Umbilical cord (tissue), 2 donors: ENCODE data around the gene SNCG. TPM values are rescaled to one million over a fixed set of nuclear protein-coding genes. Genes with fewer than 3 reads are reported as not detected.
"Not testable (repeated sequence)": the region's sequence is repeated elsewhere in the genome, so short reads cannot be mapped to it uniquely, and the experiment has no call there.

Experiments used
- DNase-seq: peaks from one replicate; pipeline ENCODE4 v3.0.0-alpha.2; 2015; ENCODE audit warnings: low spot score
- total RNA-seq: library from RNA; depleted of rRNA; stranded (reverse); fragments of >200 nt; gene quantifications from one replicate; pipeline ENCODE4 v1.2.3, GENCODE V29; 2014; ENCODE audit warnings: low replicate concordance; ENCODE audit not compliant: insufficient read depth

SNCG gene
- total RNA-seq, 1 donor from 2014 or later = 5.3 TPM

DNA sequence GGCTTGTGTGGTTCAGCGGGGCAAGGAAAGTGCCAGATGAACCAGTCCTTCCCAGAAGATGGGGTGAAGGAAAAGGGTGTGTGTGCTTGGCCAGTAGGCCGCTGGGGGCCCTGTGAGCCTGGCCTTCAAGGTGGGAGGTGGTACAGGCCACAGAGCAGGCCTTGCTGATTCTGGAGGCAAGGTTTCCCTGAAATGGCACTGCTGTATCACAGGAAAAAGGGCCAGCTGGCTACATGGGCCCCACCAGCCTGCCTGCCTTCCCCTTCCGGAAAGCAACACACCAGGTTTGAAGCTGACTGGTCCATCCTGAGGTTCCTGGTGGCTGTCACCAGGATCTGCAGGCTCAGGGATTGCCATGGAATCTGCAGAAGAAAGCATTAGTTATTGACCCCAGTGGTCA lies 13.5 kb upstream of the SNCG start:
- DNase-seq = no peak

GRCh38 chr10:86945361-86946212 lies 12.8 kb upstream of the SNCG start:
- no peak for DNase-seq

GRCh38 chr10:86946213-86947155 lies 11.9 kb upstream of the SNCG start:
- no peak for DNase-seq

- DNase-seq = not testable (repeated sequence)
These were observed 10.6 kb upstream of the SNCG start for GRCh38 chr10:86947806-86948205.

DNA sequence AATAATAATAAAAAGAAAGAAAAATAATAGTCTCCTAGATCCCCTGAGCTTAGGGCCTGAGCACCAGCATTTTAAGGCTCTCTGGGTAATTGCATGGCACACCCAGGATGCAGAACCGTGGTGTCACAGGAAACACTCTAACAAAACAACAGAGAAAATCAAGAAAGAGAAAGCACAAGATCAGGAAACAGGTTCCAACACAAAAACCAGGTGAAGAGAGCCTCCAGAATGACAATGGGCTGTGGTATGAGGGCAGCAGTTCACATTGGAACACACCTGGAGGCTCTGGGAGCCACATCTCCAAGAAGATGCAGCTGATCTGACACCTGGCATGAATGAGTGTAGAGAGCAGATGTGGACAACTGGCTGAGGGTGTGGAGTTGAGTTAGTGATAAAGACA lies 8.1 kb upstream of the SNCG start:
- no peak for DNase-seq

DNA sequence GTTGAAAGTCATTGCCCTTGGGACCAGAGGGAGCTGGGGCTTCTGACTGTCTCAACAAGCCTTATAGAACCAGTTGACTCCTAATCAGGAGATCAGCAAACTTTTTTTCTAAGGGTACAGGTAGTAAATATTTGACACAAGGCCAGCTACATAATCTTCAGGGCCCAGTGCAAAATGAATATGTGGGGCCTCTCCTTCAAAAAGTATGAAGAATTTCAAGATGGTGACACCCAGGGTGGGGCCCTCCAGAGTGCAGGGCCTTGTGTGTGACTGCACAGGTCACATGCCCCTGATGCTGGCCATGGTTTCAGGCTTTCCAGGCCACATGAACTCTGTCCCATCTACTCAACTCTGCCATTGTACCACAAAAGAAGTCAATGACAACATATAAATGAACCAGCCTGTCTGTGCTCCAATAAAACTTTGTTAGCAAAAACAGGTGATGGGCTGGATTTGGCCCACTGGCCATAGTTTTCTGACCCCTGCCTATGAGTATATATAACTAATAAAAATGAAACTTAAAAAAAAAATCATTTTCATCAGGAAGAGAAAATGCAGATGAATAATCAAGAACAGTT lies 7.1 kb upstream of the SNCG start:
- DNase-seq = no peak

DNA sequence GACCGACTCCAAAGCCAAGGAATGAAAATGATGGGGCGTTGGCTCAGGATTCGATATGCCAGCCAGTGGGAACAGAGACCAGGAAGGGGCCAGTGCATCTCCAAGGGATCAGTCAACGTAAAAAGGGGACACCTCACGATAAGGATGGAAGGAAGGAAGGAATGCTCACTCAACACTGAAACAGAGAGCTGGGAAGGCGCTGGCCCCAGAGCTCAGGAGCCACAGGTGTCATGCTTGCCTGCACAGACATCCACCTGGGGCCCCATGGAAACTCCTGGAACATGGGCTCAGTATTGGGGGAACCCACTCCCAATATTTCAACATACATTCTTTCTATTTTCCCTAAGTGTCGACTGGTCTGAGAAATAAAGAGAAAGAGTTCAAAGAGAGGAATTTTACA lies 6.3 kb upstream of the SNCG start:
- no peak for DNase-seq

DNA sequence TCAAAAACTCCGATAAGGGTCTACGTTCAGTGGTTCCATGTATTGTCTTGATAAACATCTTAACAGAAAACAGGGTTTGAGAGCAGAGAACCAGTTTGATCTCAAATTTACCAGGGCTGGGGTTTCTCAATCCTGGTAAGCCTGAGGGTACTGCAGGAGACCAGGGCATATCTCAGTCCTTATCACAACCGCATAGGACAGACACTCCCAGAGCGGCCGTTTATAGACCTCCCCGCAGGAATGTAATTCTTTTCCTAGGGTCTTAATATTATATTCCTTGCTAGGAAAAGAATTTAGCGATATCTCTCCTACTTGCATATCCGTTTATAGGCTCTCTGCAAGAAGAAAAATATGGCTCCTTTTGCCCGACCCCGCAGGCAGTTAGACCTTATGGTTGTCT lies 5.7 kb upstream of the SNCG start:
- not testable (repeated sequence) for DNase-seq

- DNase-seq = peak; percentile 98
These were observed 4.4 kb upstream of the SNCG start for GRCh38 chr10:86953747-86954680.

DNA sequence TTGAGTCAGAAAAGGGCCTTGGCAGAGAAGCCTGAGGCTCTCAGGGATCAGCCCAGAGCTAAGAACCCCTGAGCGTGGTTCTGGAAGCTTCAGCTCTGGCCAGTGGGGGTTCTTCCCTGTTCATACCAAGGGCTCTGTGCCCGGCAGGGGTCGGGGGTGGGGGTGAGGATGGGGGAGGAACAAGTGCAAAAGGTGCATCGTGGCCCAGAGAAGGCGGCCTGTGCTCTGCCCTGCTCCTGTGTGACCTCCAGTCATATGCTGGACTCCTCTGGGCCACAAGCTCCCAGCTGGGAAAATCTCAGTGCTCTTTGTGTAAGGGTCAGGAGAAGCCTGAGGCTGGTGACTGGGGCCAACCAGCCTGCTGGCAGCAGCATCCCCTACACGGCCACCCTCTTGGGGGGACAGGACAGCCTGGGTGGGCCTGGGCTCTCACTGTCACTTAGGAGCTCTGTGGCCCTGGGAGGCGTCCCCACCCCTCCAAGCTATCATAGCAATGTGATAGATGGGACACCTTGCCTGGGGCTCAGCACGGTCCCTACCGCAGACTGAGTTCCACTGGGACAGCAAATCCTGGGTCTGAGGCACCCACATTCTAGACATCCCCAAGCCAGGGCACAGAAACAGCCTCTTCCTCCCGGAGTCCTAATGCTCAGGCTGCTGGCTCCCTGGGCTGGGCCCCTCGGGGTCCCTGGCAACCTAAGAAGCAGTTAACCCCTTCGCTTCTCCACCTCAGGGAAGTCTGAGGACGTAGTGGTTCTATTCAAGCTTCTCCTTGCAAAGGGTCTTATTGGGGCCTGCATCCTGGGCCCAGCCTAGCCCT lies 3.5 kb upstream of the SNCG start:
- no peak for DNase-seq

DNA sequence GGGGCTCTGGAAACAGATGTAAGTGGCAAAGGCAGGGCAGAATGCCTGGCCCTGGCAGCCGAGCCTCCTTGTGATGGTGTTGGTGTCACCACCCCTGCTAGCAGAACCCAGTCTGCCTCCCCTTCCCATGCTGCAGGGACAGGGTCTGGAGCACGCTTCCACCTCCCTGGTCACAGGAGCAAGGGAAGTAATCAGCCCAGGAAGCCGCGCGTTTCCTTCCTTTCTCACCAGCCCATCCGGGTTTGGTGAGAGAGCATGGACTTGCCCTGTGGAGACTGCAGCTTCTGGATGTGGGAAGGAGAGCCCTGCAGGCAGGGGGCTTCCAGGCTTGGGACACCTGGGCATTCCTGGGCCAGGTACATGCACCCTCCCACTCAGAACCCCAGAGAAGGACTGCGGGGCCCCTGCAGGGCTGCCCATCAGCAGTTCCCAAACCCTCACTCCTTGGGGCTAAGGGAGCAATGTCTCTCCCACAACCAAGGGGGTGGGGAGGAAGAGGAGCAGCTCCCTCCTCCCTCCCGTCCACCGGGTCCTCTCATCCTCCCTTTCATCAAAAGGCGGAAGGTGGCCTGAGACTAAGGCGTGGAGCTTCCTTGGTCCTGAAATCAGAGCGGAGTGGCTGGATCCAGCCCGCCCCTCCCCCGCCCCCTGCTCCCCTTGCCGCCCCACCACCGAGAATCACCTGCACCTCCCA lies 2.8 kb upstream of the SNCG start:
- DNase-seq = peak; percentile 59

- no peak for DNase-seq
These were observed 2.1 kb upstream of the SNCG start for GRCh38 chr10:86956195-86956847.

DNA sequence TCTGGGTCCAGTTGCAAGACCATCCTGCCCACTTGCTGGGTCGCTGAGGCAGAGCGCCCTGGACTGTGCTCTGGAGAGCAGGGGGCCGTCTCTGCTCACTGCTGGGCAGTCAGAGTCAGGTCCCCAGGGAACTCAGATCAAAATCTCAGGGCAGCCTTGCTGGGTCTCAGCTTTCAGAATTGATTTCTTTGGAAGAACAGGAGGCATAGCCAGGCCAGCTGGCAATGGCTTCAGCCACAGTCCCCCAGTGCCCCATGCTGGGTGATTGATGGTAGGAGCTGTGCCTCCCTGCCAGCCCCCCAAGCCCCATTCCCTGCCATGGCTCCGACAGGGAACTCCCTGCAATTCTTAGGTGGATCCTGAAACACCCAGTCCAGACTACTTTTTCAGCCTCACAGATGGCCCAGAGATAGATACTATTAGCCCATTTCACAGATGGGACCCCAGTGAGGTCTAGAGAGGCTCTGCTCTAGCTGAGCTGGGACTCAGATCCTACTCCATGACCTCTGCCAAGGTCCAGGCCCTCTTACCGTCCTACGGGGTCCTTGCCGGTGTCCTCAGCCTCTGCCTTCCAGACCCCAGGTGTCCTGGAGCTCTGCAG lies 1.5 kb upstream of the SNCG start:
- no peak for DNase-seq

DNA sequence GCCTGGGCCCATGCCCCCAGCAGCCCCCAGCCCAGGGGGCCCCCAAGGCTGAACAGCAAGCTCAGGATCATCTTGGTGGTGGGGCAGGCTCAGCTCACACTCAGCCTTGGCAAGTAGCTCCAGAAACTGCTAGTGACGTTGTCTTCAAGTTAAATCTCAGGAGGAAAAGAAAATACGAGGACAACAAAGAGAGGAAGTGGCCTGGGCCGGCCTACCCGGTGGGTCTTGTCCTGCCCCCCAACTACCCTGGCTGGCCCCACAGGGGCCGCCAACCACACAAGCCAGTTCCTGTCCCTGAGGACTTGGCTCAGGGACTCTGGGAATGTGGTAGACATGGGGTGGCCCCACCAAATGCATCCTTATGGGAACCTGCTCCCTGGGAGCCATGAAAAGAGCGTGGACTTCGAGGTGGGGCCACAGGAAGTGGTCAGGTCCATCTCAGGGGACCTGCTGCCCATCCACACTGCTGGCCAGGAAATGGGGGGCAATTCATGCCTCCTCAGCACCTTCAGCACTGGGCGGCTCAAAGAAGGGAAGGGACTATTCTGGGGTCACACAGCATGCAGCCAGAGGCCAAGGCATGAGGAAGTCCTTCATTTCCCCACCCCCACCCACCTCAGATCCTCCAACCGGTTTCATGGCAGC lies 806 bp upstream of the SNCG start, which contains the start of gene MMRN2:
TSS of gene MMRN2 (minus strand) at position 145 of the 645 bp plus-strand sequence. CDS start at position 71, 74 bp downstream.
- DNase-seq = peak; percentile 51

DNA sequence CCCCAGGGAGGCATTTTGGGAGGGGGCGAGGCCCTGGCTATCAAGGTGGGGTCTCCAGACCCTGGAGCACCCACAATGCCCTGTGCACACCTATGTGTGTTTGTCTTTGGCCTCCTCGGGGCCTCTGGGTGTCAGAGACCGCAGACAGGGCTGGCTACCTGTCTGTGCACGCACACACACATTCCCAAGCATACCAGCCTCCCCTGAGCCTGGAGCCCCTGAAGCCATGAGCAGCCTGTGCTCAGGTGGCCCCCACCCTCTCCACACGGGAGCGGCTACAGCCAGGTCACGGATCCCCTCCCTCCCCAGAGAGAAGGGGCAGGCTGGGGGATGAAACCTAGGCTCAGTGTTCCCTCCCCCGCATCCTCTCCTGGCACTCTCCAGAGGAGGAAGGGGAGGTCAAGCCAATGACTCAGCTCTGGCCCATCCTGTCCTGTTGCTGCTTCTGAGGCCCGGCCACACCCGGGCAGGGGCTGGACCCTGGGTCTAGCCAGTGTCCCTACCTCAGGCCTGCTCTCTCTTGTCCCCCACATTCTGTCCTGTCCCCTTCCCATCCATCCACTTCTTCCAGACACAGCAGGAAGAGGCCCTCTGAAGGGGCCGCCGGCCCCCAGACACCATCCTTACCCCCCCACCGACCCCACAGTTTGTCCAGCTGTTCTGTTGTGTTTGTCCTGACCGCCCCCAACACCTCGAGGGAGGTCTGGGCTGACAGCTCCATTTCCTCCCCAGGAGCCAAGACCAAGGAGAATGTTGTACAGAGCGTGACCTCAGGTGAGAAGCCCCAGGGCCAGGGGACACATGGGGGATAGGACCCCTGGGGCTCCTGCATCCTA lies 720 bp downstream of the SNCG start:
- peak; percentile 74 for DNase-seq

GRCh38 chr10:86959737-86960002 lies 1.3 kb downstream of the SNCG start:
- DNase-seq = no peak
